Stomach (tissue), 9 donors: ENCODE measurements around the gene SHISA6. TPM values are rescaled to one million over a fixed set of nuclear protein-coding genes. Genes with fewer than 3 reads are reported as not detected.

Experiments
- DNase-seq, 2 donors: peaks; one replicate each; pipeline versions ENCODE4 v3.0.0 to v3.0.0-alpha.2; 2013 to 2019
- H3K27ac ChIP-seq, 5 donors: fragments of 200-600 bp in 4 of 5; sonication (generic) in 4 of 5; one replicate each; pipeline ENCODE4 v1.5.1; 2013 to 2019; ENCODE audit warnings: mild to moderate bottlenecking in 1 of 5, moderate library complexity in 1 of 5
- H3K27me3 ChIP-seq, 3 donors: fragments of 200-600 bp; sonication (generic); one replicate each; pipeline ENCODE4 v1.5.1; 2017 to 2019; ENCODE audit warnings: mixed run types in 1 of 3
- H3K36me3 ChIP-seq, 4 donors: fragments of 200-600 bp; sonication (generic); 1 replicate in 3 of 4; 2 replicates in 1 of 4; pipeline ENCODE4 v1.5.1; 2016 to 2019
- H3K4me1 ChIP-seq, 4 donors: fragments of 200-600 bp; sonication (generic); one replicate each; pipeline ENCODE4 v1.5.1; 2016 to 2019
- H3K4me3 ChIP-seq, 4 donors: fragments of 200-600 bp; sonication (generic) in 3 of 4; one replicate each; pipeline ENCODE4 v1.5.1; 2016 to 2019; ENCODE audit warnings: mild to moderate bottlenecking in 1 of 4
- H3K9me3 ChIP-seq, 4 donors: fragments of 200-600 bp; sonication (generic); one replicate each; pipeline ENCODE4 v1.5.1; 2016 to 2019
- CTCF ChIP-seq, 7 experiments: fragments of 450-650 bp in 4 of 7; fragments of 200-600 bp in 3 of 7; sonication (generic) in 3 of 7; IDR thresholded peaks; one replicate each; pipeline ENCODE4 v1.5.1; 2016 to 2019; ENCODE audit warnings: antibody characterized with exemption in 7 of 7, control low read depth in 2 of 7, mild to moderate bottlenecking in 1 of 7
- EP300 ChIP-seq: sonication (generic); formaldehyde crosslinking; IDR thresholded peaks from one replicate; pipeline ENCODE4 v1.6.1; 2017; ENCODE audit warnings: antibody characterized with exemption
- POLR2A ChIP-seq, 4 donors: fragments of 450-650 bp; IDR thresholded peaks; one replicate each; pipeline ENCODE4 v1.6.1; 2016; ENCODE audit warnings: antibody characterized with exemption in 4 of 4, control low read depth in 2 of 4, mild to moderate bottlenecking in 1 of 4, moderate library complexity in 1 of 4
- POLR2AphosphoS5 ChIP-seq, 3 donors: sonication (generic); formaldehyde crosslinking; IDR thresholded peaks; one replicate each; pipeline ENCODE4 v1.6.1; 2016; ENCODE audit warnings: antibody characterized with exemption in 3 of 3
- WGBS, 5 donors: extraction: QIAGEN DNeasy Blood & Tissue Kit in 3 of 5; methylation state at CpG; one replicate each; pipeline versions ENCODE4 v1.1.5 to v1.1.7; 2013 to 2018; 5-methylcytosine and 5-hydroxymethylcytosine counted together
- intact Hi-C: fragments of 100-400 bp; cut with DNase I; formaldehyde crosslinking; loops from one replicate; pipeline ENCODE4 v1.15.1; 2023; ENCODE audit warnings: low total_unique reads
- polyA plus RNA-seq, 3 donors: library from polyadenylated mRNA; stranded (reverse); fragments of 200-250 nt; gene quantifications; one replicate each; pipeline ENCODE4 v1.2.3, GENCODE V29; 2013
- total RNA-seq, 5 donors: library from RNA; depleted of rRNA; stranded (reverse); fragments of >200 nt; gene quantifications; one replicate each; pipeline versions ENCODE4 v1.1.0 to v1.2.3, GENCODE V29; 2014 to 2016
- donor health status: healthy with polysubstance abuse.
- donor health status: Bipolar disorder and iron deficiency.
- donor health status: healthy.

Gene SHISA6
- total and polyA plus RNA-seq, 8 donors: 0.15 to 3.6 (median 1.3) TPM; not detected in 1

DNA sequence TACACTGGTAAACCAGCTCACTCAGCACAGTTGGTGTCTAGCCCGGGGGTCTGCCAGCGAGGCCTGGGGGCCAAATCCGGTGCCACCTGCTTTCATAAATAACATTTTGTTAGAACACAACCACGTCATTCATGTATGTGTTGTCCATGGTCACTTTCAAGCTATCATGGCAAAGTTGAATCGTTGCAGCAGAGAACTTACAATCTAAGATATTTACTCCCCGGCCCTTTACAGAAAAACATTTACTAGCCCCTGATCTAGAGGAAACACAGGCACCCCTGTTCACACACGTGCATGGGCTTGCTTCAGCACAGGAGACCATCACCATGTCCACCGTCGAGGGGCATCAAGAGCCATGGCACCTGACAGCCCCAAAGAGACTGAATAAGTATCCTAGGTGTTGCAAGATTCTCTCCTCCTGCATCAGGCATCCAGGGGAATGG lies 245.9 kb downstream of the SHISA6 start:
- Histone ChIP-seq H3K9me3 (no peaks in the 10 kb centered on the region), H3K4me3 (no peak overlapping the region), H3K27ac (no peak overlapping the region), H3K27me3 (no peaks in the 10 kb centered on the region), H3K4me1 (no peaks in the 10 kb centered on the region), H3K36me3 (no peaks in the 10 kb centered on the region)
- WGBS, 5 donors: 80 to 90% (median 89%) methylated on average over 9 of the region's 9 CpGs
- no peak for TF ChIP-seq EP300
- TF ChIP-seq POLR2AphosphoS5 (IDR thresholded peaks at IDR 0.05): no peak
- TF ChIP-seq POLR2A (IDR thresholded peaks at IDR 0.05): no peak
- no peak for TF ChIP-seq CTCF (IDR thresholded peaks at IDR 0.05)
- DNase-seq: no peak
- intact Hi-C loops: no loop called here

GRCh38 chr17:11487469-11487868 lies 246.5 kb downstream of the SHISA6 start:
- TF ChIP-seq CTCF (IDR thresholded peaks at IDR 0.05) (no peak), EP300 (no peak), POLR2A (IDR thresholded peaks at IDR 0.05) (no peak), POLR2AphosphoS5 (IDR thresholded peaks at IDR 0.05) (no peak)
- Histone ChIP-seq H3K27ac (no peak overlapping the region), H3K36me3 (no peaks in the 10 kb centered on the region), H3K4me3 (no peak overlapping the region), H3K9me3 (no peaks in the 10 kb centered on the region), H3K4me1 (no peaks in the 10 kb centered on the region), H3K27me3 (no peaks in the 10 kb centered on the region)
- no peak for DNase-seq
- 51 to 79% (median 65%) methylated on average over 2 of the region's 2 CpGs for WGBS, 5 donors
- intact Hi-C loops: no loop called here

DNA sequence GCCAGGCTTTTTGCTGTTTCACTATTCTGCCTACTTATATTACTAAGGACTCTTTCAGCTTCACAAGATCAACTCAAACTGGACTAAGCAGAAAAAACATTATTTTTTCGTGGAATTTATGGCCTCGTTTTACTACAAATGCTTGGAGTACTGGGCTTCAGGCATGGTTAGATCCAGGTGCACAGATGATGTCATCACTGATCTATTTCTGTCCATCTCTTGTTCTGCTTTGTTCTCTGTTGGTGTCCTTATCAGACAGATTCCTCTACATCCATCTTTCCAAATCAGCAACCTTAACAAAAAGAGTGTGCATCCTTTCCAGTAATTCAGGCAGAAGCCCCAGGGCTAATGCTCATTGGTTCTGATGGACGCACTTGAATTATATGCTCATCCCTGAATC lies 247.4 kb downstream of the SHISA6 start:
- no peak overlapping the region for H3K4me3 ChIP-seq
- intact Hi-C loops: no loop called here
- DNase-seq: no peak
- H3K4me1 ChIP-seq: no peaks in the 10 kb centered on the region
- no peaks in the 10 kb centered on the region for H3K36me3 ChIP-seq
- 82 to 95% (median 89%) methylated on average over 3 of the region's 3 CpGs for WGBS, 5 donors
- H3K27ac ChIP-seq: no peak overlapping the region
- no peaks in the 10 kb centered on the region for H3K9me3 ChIP-seq
- no peak for TF ChIP-seq POLR2AphosphoS5 (IDR thresholded peaks at IDR 0.05)
- no peak for TF ChIP-seq POLR2A (IDR thresholded peaks at IDR 0.05)
- no peak for TF ChIP-seq EP300
- TF ChIP-seq CTCF (IDR thresholded peaks at IDR 0.05): no peak
- no peaks in the 10 kb centered on the region for H3K27me3 ChIP-seq

GRCh38 chr17:11490171-11490755 lies 249.2 kb downstream of the SHISA6 start:
- intact Hi-C loops: no loop called here
- WGBS, 5 donors: 85 to 90% (median 88%) methylated on average over 14 of the region's 14 CpGs
- Histone ChIP-seq H3K27me3 (no peaks in the 10 kb centered on the region), H3K4me1 (no peaks in the 10 kb centered on the region), H3K27ac (no peak overlapping the region), H3K36me3 (no peaks in the 10 kb centered on the region), H3K9me3 (no peaks in the 10 kb centered on the region), H3K4me3 (no peak overlapping the region)
- TF ChIP-seq POLR2AphosphoS5 (IDR thresholded peaks at IDR 0.05) (no peak), CTCF (IDR thresholded peaks at IDR 0.05) (no peak), EP300 (no peak), POLR2A (IDR thresholded peaks at IDR 0.05) (no peak)
- no peak for DNase-seq
